GM12878 (cell line): ENCODE results near the gene CYB5R2. TPM values are rescaled to one million over a fixed set of nuclear protein-coding genes. Genes with fewer than 3 reads are reported as not detected.

Experiments used
- ATAC-seq: fragments of 200-7000 bp; cut with Tn5 transposase; 3 replicates; pipeline ENCODE4 v1.9.1; 2020; ENCODE audit warnings: mild to moderate bottlenecking, moderate library complexity
- BruUV-seq: library from RNA; stranded (reverse); fragments of 400-500 nt; replicated peaks from 2 replicates; lab custom pipeline; 2021; lab: Mats Ljungman, UMichigan
- CTCF ChIA-PET: fragments of 300-600 bp; sonication (Branson Sonifier 250); formaldehyde crosslinking; extraction: SDS; loops from one replicate; lab custom pipeline; 2021; ENCODE audit warnings: inconsistent platforms; lab: Yijun Ruan, JAX
- POLR2A ChIA-PET: fragments of 350-600 bp; formaldehyde crosslinking; extraction: SDS; loops from one replicate; lab custom pipeline; 2021; ENCODE audit warnings: inconsistent platforms; lab: Charles Lee
- RAD21 ChIA-PET: fragments of 300-600 bp; sonication (Branson Sonifier 250); formaldehyde crosslinking; loops from one replicate; lab custom pipeline; 2023; ENCODE audit warnings: antibody characterized with exemption; ENCODE audit not compliant: unreplicated experiment; lab: Charles Lee
- SMC1A ChIA-PET: fragments of 300-600 bp; sonication (Branson Sonifier 250); formaldehyde crosslinking; loops from one replicate; lab custom pipeline; 2023; ENCODE audit not compliant: unreplicated experiment, uncharacterized antibody; lab: Charles Lee
- DNase-seq: peaks from one replicate; pipeline ENCODE4 v3.0.0-alpha.2; 2011; ENCODE audit warnings: low read depth, low spot score
- FAIRE-seq: peaks from 3 replicates; lab custom pipeline; 2011; peaks lifted over from hg19 to GRCh38; lab: Jason Lieb, UNC
- H2AFZ ChIP-seq: 2 replicates; pipeline ENCODE4 v1.6.0; 2011; ENCODE audit warnings: low read depth, low read length, control low read depth; ENCODE audit not compliant: control insufficient read depth
- H3K27ac ChIP-seq: 2 replicates; pipeline ENCODE4 v1.5.1; 2011; ENCODE audit warnings: control low read depth; ENCODE audit not compliant: control insufficient read depth, insufficient read depth
- H3K27me3 ChIP-seq, 2 experiments: replicated peaks in 1 of 2; 2 replicates each; pipeline versions ENCODE4 v1.6.0 to v1.6.1; 2011; ENCODE audit warnings: low read length in 1 of 2; ENCODE audit not compliant: control insufficient read depth in 2 of 2, insufficient read depth in 2 of 2
- H3K36me3 ChIP-seq, 2 experiments: 2 replicates each; pipeline ENCODE4 v1.5.1; 2011; ENCODE audit warnings: low read length in 1 of 2; ENCODE audit not compliant: control insufficient read depth in 2 of 2, insufficient read depth in 2 of 2
- H3K4me1 ChIP-seq: 2 replicates; pipeline ENCODE4 v1.6.1; 2011; ENCODE audit warnings: mild to moderate bottlenecking, low read length, moderate library complexity, mixed read lengths; ENCODE audit not compliant: control insufficient read depth, insufficient read depth
- H3K4me2 ChIP-seq: 2 replicates; pipeline ENCODE4 v1.6.0; 2011; ENCODE audit warnings: control low read depth; ENCODE audit not compliant: control insufficient read depth, insufficient read depth
- H3K4me3 ChIP-seq: fragments of 200-600 bp; sonication (generic); 2 replicates; pipeline ENCODE4 v1.5.1; 2016
- H3K79me2 ChIP-seq: 2 replicates; pipeline ENCODE4 v1.6.0; 2011; ENCODE audit warnings: low read length; ENCODE audit not compliant: control insufficient read depth, insufficient read depth
- H3K9ac ChIP-seq: 2 replicates; pipeline ENCODE4 v1.8.0; 2011; ENCODE audit warnings: low read length, control low read depth, mixed read lengths; ENCODE audit not compliant: control insufficient read depth, insufficient read depth
- H3K9me3 ChIP-seq: replicated peaks from 3 replicates; pipeline ENCODE4 v1.5.1; 2011; ENCODE audit warnings: mild to moderate bottlenecking, low read length; ENCODE audit not compliant: control insufficient read depth, insufficient read depth
- H4K20me1 ChIP-seq: 2 replicates; pipeline ENCODE4 v1.6.0; 2011; ENCODE audit not compliant: control insufficient read depth, insufficient read depth
- ATF7 ChIP-seq: fragments of 450-650 bp; IDR thresholded peaks from 2 replicates; pipeline ENCODE4 v1.6.1; 2016; ENCODE audit warnings: low read depth, mild to moderate bottlenecking
- BMI1 ChIP-seq: fragments of 450-650 bp; IDR thresholded peaks from 2 replicates; pipeline ENCODE4 v1.6.1; 2016; ENCODE audit warnings: mild to moderate bottlenecking, moderate library complexity, borderline replicate concordance
- CHD2 ChIP-seq: IDR thresholded peaks from 2 replicates; pipeline ENCODE4 v1.6.1; 2011; ENCODE audit warnings: low read depth, low read length, improper control_type of control experiment, borderline replicate concordance
- EZH2 ChIP-seq: IDR thresholded peaks from 2 replicates; pipeline ENCODE4 v1.6.1; 2012; ENCODE audit warnings: low read depth, mild to moderate bottlenecking, control low read depth, inconsistent platforms, low read length, borderline replicate concordance; ENCODE audit not compliant: control insufficient read depth
- FOXK2 ChIP-seq: fragments of 450-650 bp; IDR thresholded peaks from 2 replicates; pipeline ENCODE4 v1.6.1; 2017; ENCODE audit warnings: mild to moderate bottlenecking, moderate library complexity
- GABPA ChIP-seq: IDR thresholded peaks from 2 replicates; pipeline ENCODE4 v1.6.1; 2014; ENCODE audit warnings: antibody characterized with exemption, low read depth, mild to moderate bottlenecking, inconsistent platforms
- IKZF1 ChIP-seq: fragments of 450-650 bp; conservative IDR thresholded peaks from 2 replicates; pipeline ENCODE4 v1.6.1; 2017; ENCODE audit warnings: antibody characterized with exemption, mild to moderate bottlenecking
- KDM1A ChIP-seq: fragments of 200-600 bp; sonication (generic); IDR thresholded peaks from 2 replicates; pipeline ENCODE4 v1.6.1; 2016; ENCODE audit warnings: borderline replicate concordance
- NR2C2 ChIP-seq: IDR thresholded peaks from 2 replicates; pipeline ENCODE4 v1.6.1; 2011; ENCODE audit warnings: borderline replicate concordance, low read depth; ENCODE audit not compliant: control insufficient read depth, insufficient read length
- RBBP5 ChIP-seq: fragments of 200-600 bp; sonication (generic); conservative IDR thresholded peaks from 2 replicates; pipeline ENCODE4 v1.6.1; 2016
- SMC3 ChIP-seq: IDR thresholded peaks from 2 replicates; pipeline ENCODE4 v1.6.1; 2011; ENCODE audit warnings: low read length, improper control_type of control experiment, borderline replicate concordance
- SREBF2 ChIP-seq: IDR thresholded peaks from 2 replicates; pipeline ENCODE4 v1.6.1; 2012; ENCODE audit warnings: mild to moderate bottlenecking, low read length
- ZSCAN29 ChIP-seq: fragments of 450-650 bp; IDR thresholded peaks from 2 replicates; pipeline ENCODE4 v1.6.1; 2017; ENCODE audit warnings: mild to moderate bottlenecking, moderate library complexity
- WGBS: methylation state at CpG from one replicate; pipeline ENCODE4 v1.1.6; 2016; ENCODE audit warnings: low lambda C conversion rate; ENCODE audit not compliant: insufficient replicate concordance, insufficient coverage; ENCODE audit errors: missing lambda C conversion rate; 5-methylcytosine and 5-hydroxymethylcytosine counted together
- in situ Hi-C: fragments of 300-500 bp; cut with MboI; formaldehyde crosslinking; loops from 9 replicates; pipeline ENCODE4 v1.14.3; 2018; ENCODE audit warnings: mixed read lengths
- intact Hi-C: fragments of 100-400 bp; cut with micrococcal nuclease; formaldehyde crosslinking; loops from one replicate; pipeline ENCODE4 v1.14.2; 2022; ENCODE audit not compliant: unreplicated experiment
- polyA plus RNA-seq, 11 experiments: library from polyadenylated mRNA; depleted of rRNA in 4 of 11; unstranded in 6 of 11; stranded (reverse) in 5 of 11; fragments of >200 nt; fragmentation: Nextera tagmentation in 4 of 11; fragmentation: Illumina TruSeq in 1 of 11; extraction: Ambion mirVana in 4 of 11; extraction: Trizol in 1 of 11; gene quantifications; 1 replicate in 1 of 11; 2 replicates in 10 of 11; pipeline versions ENCODE4 v1.2.1 to v1.2.3, GENCODE V29; 2011 to 2016; ENCODE audit warnings: inconsistent platforms in 2 of 11, missing spikeins in 2 of 11, low read depth in 1 of 11
- total RNA-seq, 4 experiments: library from RNA; depleted of rRNA in 3 of 4; stranded (reverse); fragments of >200 nt in 3 of 4; fragmentation: Illumina TruSeq in 1 of 4; extraction: Trizol in 1 of 4; gene quantifications; 2 replicates each; pipeline versions ENCODE4 v1.2.1 to v1.2.3, GENCODE V29; 2013 to 2021
- TF ChIP-seq, protein P1 (sequence below): IDR thresholded peaks from 2 replicates; pipeline ENCODE4 v1.6.1; 2012; ENCODE audit warnings: low read length, inconsistent platforms
- TF ChIP-seq, protein P2 (sequence below): IDR thresholded peaks from 2 replicates; pipeline ENCODE4 v1.6.1; 2011; ENCODE audit warnings: mild to moderate bottlenecking, low read depth, low read length, moderate library complexity; ENCODE audit not compliant: insufficient replicate concordance
- TF ChIP-seq, protein P3 (sequence below): fragments of 450-650 bp; IDR thresholded peaks from 2 replicates; pipeline ENCODE4 v1.6.1; 2017; ENCODE audit warnings: borderline replicate concordance
- TF ChIP-seq, protein P4 (sequence below): fragments of 450-650 bp; IDR thresholded peaks from 2 replicates; pipeline ENCODE4 v1.6.1; 2017; ENCODE audit warnings: mild to moderate bottlenecking

CYB5R2 gene
- total and polyA plus RNA-seq, 10 of the 15 experiments (the other 5 are each of a cell fraction or from before 2014, with no cell fraction given), result 21.0 to 111 (median 70.4) TPM

DNA sequence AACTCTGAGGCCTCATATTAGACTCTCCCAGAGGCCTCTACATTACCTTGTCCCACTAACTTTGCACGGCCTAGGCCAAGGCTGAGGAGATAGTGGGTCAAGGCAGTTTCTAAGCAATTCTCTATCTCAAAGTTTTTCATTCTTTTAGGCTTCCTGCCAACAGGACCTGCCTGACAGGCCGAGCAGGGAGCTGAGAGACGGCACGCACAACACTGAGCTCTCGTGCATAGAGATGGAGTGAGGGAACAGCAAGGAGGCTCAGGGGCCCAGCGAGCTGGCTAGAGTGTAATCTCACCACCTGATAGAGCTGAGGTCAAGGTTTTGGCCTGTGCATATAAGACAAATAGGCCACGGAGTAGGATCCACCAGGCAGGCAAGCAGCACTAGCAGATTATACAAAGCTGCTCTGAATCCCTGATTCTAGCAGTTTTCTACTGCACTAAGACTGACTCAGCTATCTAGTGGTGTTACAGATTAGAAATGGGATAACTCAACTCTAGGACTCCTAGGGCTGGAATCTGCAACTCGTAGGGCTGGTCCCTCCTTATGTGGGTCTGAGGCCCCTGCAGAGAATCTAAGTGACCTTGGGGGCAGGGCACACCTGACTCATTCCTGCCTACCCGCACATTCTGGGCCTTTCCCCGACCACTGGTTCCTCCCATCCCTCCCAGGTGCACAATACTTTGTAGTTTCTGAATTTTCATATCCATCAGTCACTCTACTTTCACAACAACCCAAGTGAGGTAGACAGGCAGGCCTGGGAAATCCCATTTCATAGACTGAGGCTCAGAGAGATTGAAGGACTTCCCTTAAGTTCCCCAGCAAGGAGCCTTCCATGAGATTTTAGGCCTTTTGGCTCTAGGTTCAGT lies 1.7 kb downstream of the CYB5R2 start:
- Histone ChIP-seq H3K27ac (peak overlapping the region; percentile 70), H3K27me3 (no peaks in the 10 kb centered on the region), H2AFZ (no peak overlapping the region; the same call in 1 of the 2 replicates), H3K4me1 (peaks cover 40% of the 10 kb centered on the region), H3K4me2 (peak overlapping the region; percentile 96), H3K79me2 (peaks cover 2% of the 10 kb centered on the region), H3K36me3 (peaks cover 0 to 7% of the 10 kb centered on the region in 2 experiments; a peak in 3 of 4 replicates), H4K20me1 (no peaks in the 10 kb centered on the region), H3K4me3 (peak overlapping the region; percentile 30; the same call in 1 of the 2 replicates), H3K9me3 (peaks cover 2% of the 10 kb centered on the region), H3K9ac (peak overlapping the region; percentile 70)
- intact Hi-C loops, result loop anchor here (2.0 kb wide), 1 partner anchor 159 kb away; the partner anchor contains the start of gene PPFIBP2
- RAD21 ChIA-PET, result interaction anchor here (0.8 to 1.5 kb wide), 4 partner anchors 16 to 159 kb away, joined by 3 to 5 read pairs (median 4); no protein-coding TSS in a partner anchor
- SMC1A ChIA-PET, result interaction anchor here (0.7 to 2.7 kb wide), 6 partner anchors 20 to 322 kb away, joined by 3 to 9 read pairs (median 4); no protein-coding TSS in a partner anchor
- ATAC-seq (peak; percentile 78), FAIRE-seq (peak; percentile 35), DNase-seq (peak; percentile 62)
- 69% methylated on average over 10 of the region's 10 CpGs for WGBS
- BruUV-seq, result no TSS peak
- POLR2A ChIA-PET, result interaction anchor here (0.6 to 1.0 kb wide), 2 partner anchors 13 to 158 kb away, joined by 3 read pairs; partner anchors contain the start of gene PPFIBP2
- CTCF ChIA-PET, result interaction anchor here (0.6 to 3.0 kb wide), 8 partner anchors 14 to 355 kb away, joined by 3 to 11 read pairs (median 4); partner anchors contain the start of gene PPFIBP2
- in situ Hi-C loops, result no loop called here
- no peak for TF ChIP-seq SMC3
- no peak for TF ChIP-seq ATF7
- TF ChIP-seq, protein P1, sequence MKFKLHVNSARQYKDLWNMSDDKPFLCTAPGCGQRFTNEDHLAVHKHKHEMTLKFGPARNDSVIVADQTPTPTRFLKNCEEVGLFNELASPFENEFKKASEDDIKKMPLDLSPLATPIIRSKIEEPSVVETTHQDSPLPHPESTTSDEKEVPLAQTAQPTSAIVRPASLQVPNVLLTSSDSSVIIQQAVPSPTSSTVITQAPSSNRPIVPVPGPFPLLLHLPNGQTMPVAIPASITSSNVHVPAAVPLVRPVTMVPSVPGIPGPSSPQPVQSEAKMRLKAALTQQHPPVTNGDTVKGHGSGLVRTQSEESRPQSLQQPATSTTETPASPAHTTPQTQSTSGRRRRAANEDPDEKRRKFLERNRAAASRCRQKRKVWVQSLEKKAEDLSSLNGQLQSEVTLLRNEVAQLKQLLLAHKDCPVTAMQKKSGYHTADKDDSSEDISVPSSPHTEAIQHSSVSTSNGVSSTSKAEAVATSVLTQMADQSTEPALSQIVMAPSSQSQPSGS, result peak; percentile 84; the same call in 1 of the 2 replicates
- no peak for TF ChIP-seq FOXK2
- peak; percentile 54; the same call in 1 of the 2 replicates for TF ChIP-seq IKZF1
- TF ChIP-seq, protein P2, sequence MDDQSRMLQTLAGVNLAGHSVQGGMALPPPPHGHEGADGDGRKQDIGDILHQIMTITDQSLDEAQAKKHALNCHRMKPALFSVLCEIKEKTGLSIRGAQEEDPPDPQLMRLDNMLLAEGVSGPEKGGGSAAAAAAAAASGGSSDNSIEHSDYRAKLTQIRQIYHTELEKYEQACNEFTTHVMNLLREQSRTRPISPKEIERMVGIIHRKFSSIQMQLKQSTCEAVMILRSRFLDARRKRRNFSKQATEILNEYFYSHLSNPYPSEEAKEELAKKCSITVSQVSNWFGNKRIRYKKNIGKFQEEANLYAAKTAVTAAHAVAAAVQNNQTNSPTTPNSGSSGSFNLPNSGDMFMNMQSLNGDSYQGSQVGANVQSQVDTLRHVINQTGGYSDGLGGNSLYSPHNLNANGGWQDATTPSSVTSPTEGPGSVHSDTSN, result no peak
- no peak for TF ChIP-seq RBBP5
- TF ChIP-seq ZSCAN29, result no peak
- no peak for TF ChIP-seq BMI1
- TF ChIP-seq NR2C2, result no peak
- TF ChIP-seq CHD2, result peak; percentile 56; the same call in 1 of the 2 replicates
- no peak for TF ChIP-seq EZH2
- TF ChIP-seq KDM1A, result no peak
- TF ChIP-seq SREBF2, result no peak
- TF ChIP-seq, protein P3, sequence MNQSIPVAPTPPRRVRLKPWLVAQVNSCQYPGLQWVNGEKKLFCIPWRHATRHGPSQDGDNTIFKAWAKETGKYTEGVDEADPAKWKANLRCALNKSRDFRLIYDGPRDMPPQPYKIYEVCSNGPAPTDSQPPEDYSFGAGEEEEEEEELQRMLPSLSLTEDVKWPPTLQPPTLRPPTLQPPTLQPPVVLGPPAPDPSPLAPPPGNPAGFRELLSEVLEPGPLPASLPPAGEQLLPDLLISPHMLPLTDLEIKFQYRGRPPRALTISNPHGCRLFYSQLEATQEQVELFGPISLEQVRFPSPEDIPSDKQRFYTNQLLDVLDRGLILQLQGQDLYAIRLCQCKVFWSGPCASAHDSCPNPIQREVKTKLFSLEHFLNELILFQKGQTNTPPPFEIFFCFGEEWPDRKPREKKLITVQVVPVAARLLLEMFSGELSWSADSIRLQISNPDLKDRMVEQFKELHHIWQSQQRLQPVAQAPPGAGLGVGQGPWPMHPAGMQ, result no peak
- no peak for TF ChIP-seq GABPA
- TF ChIP-seq, protein P4, sequence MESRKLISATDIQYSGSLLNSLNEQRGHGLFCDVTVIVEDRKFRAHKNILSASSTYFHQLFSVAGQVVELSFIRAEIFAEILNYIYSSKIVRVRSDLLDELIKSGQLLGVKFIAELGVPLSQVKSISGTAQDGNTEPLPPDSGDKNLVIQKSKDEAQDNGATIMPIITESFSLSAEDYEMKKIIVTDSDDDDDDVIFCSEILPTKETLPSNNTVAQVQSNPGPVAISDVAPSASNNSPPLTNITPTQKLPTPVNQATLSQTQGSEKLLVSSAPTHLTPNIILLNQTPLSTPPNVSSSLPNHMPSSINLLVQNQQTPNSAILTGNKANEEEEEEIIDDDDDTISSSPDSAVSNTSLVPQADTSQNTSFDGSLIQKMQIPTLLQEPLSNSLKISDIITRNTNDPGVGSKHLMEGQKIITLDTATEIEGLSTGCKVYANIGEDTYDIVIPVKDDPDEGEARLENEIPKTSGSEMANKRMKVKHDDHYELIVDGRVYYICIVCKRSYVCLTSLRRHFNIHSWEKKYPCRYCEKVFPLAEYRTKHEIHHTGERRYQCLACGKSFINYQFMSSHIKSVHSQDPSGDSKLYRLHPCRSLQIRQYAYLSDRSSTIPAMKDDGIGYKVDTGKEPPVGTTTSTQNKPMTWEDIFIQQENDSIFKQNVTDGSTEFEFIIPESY, result no peak
